HG02840 (cell line): Measurements from ENCODE around the gene KIF13A.
"Not testable (repeated sequence)": the region's sequence is repeated elsewhere in the genome, so short reads cannot be mapped to it uniquely, and the experiment has no call there.

Experiments
- ATAC-seq: cut with Tn5 transposase; IDR thresholded peaks from one replicate; pipeline ENCODE4 v1.9.1; 2021; ENCODE audit warnings: mild to moderate bottlenecking, moderate library complexity, moderate number of reproducible peaks; ENCODE audit not compliant: unreplicated experiment, low FRiP score

KIF13A gene

GRCh38 chr6:17856306-17856705, 131.1 kb downstream of the KIF13A start:
- ATAC-seq, result no peak

- no peak for ATAC-seq
These were observed 132.1 kb downstream of the KIF13A start for GRCh38 chr6:17855381-17855780.

- no peak for ATAC-seq
These were observed 133.9 kb downstream of the KIF13A start for GRCh38 chr6:17853533-17853932.

- ATAC-seq, result no peak
These were observed 135.7 kb downstream of the KIF13A start for GRCh38 chr6:17851720-17852161.

GRCh38 chr6:17851001-17851719, 136.3 kb downstream of the KIF13A start:
- no peak for ATAC-seq

GRCh38 chr6:17850281-17850680, 137.2 kb downstream of the KIF13A start:
- ATAC-seq, result no peak

GRCh38 chr6:17847203-17847760, 140.2 kb downstream of the KIF13A start:
- no peak for ATAC-seq

- no peak for ATAC-seq
These were observed 140.7 kb downstream of the KIF13A start for GRCh38 chr6:17846762-17847161.

- no peak for ATAC-seq
These were observed 141.8 kb downstream of the KIF13A start for GRCh38 chr6:17845598-17845997.

- ATAC-seq, result not testable (repeated sequence)
These were observed 142.5 kb downstream of the KIF13A start for GRCh38 chr6:17844967-17845366.

GRCh38 chr6:17842934-17843821, 144.3 kb downstream of the KIF13A start:
- no peak for ATAC-seq

- no peak for ATAC-seq
These were observed 145.2 kb downstream of the KIF13A start for GRCh38 chr6:17842014-17842776.

GRCh38 chr6:17839513-17840223, 147.8 kb downstream of the KIF13A start:
- ATAC-seq, result no peak

GRCh38 chr6:17836293-17836692, 151.1 kb downstream of the KIF13A start:
- no peak for ATAC-seq

- ATAC-seq, result no peak
These were observed 151.7 kb downstream of the KIF13A start for GRCh38 chr6:17835784-17836183.

GRCh38 chr6:17831135-17831534, 156.3 kb downstream of the KIF13A start:
- no peak for ATAC-seq

GRCh38 chr6:17829905-17830304, 157.5 kb downstream of the KIF13A start:
- ATAC-seq, result no peak

- ATAC-seq, result no peak
These were observed 159.3 kb downstream of the KIF13A start for GRCh38 chr6:17828149-17828548.

- ATAC-seq, result no peak
These were observed 161.1 kb downstream of the KIF13A start for GRCh38 chr6:17826301-17826700.

GRCh38 chr6:17820055-17820454, 167.4 kb downstream of the KIF13A start:
- ATAC-seq, result no peak
